B cell (primary cell): Measurements from ENCODE around the gene RAE1. TPM values are rescaled to one million over a fixed set of nuclear protein-coding genes. Genes with fewer than 3 reads are reported as not detected.

Experiments used
- ATAC-seq: fragments of 200-7000 bp; cut with Tn5 transposase; one replicate; pipeline ENCODE4 v1.10.0; 2021; ENCODE audit warnings: low read depth, mild to moderate bottlenecking, moderate number of reproducible peaks, moderate library complexity
- CTCF ChIA-PET: fragments of 350-600 bp; sonication (Branson Sonifier 250); formaldehyde crosslinking; loops from one replicate; lab custom pipeline; 2021; ENCODE audit warnings: antibody characterized with exemption, inconsistent platforms; lab: Charles Lee
- POLR2A ChIA-PET: fragments of 350-600 bp; sonication (Branson Sonifier 250); formaldehyde crosslinking; loops from one replicate; lab custom pipeline; 2021; ENCODE audit warnings: antibody characterized with exemption; lab: Charles Lee
- DNase-seq: peaks from one replicate; pipeline ENCODE4 v3.0.0; 2013
- H2AFZ ChIP-seq: 2 replicates; pipeline ENCODE4 v1.6.1; 2012; ENCODE audit warnings: mild to moderate bottlenecking, low read depth, low read length; ENCODE audit not compliant: insufficient read depth, poor library complexity, severe bottlenecking
- H3K27ac ChIP-seq, 2 donors: 1 replicate in 1 of 2; 2 replicates in 1 of 2; pipeline ENCODE4 v1.5.1; 2012 to 2013; ENCODE audit warnings: low read length in 2 of 2, mild to moderate bottlenecking in 2 of 2, moderate library complexity in 1 of 2
- H3K27me3 ChIP-seq, 4 experiments: fragments of 200-600 bp in 1 of 4; sonication (generic) in 1 of 4; replicated peaks in 1 of 4; 1 replicate in 2 of 4; 2 replicates in 2 of 4; pipeline versions ENCODE4 v1.6.1 to v1.7.0; 2013 to 2016; ENCODE audit warnings: low read length in 3 of 4, mild to moderate bottlenecking in 2 of 4, mixed read lengths in 1 of 4, moderate library complexity in 1 of 4; ENCODE audit not compliant: insufficient read depth in 4 of 4, control insufficient read depth in 3 of 4; ENCODE audit errors: control extremely low read depth in 1 of 4
- H3K36me3 ChIP-seq, 2 experiments: replicated peaks in 1 of 2; 1 replicate in 1 of 2; 2 replicates in 1 of 2; pipeline versions ENCODE4 v1.6.1 to v1.7.1; 2013; ENCODE audit warnings: low read length in 1 of 2; ENCODE audit not compliant: insufficient read depth in 2 of 2, control insufficient read depth in 1 of 2; ENCODE audit errors: control extremely low read depth in 1 of 2, extremely low read depth in 1 of 2
- H3K4me1 ChIP-seq, 2 donors: fragments of 200-600 bp in 1 of 2; sonication (generic) in 1 of 2; 1 replicate in 1 of 2; 2 replicates in 1 of 2; pipeline versions ENCODE4 v1.5.1 to v1.6.1; 2013 to 2017; ENCODE audit warnings: low read length in 2 of 2; ENCODE audit not compliant: control insufficient read depth in 2 of 2, insufficient read depth in 2 of 2
- H3K4me2 ChIP-seq: replicated peaks from 2 replicates; pipeline ENCODE3; 2012; ENCODE audit warnings: mild to moderate bottlenecking, low read depth, low read length; ENCODE audit not compliant: poor library complexity, severe bottlenecking
- H3K4me3 ChIP-seq, 5 experiments: fragments of 200-600 bp in 1 of 5; sonication (generic) in 1 of 5; 1 replicate in 3 of 5; 2 replicates in 2 of 5; pipeline versions ENCODE4 v1.5.1 to v1.7.0; 2011 to 2016; ENCODE audit warnings: low read length in 4 of 5, mild to moderate bottlenecking in 4 of 5, low read depth in 2 of 5, control low read depth in 1 of 5, moderate library complexity in 1 of 5; ENCODE audit not compliant: insufficient read depth in 1 of 5; ENCODE audit errors: control extremely low read depth in 1 of 5, extremely low read depth in 1 of 5
- H3K79me2 ChIP-seq: fragments of 200-600 bp; sonication (generic); one replicate; pipeline ENCODE4 v1.6.0; 2016; ENCODE audit warnings: low read length; ENCODE audit not compliant: control insufficient read depth, insufficient read depth
- H3K9ac ChIP-seq: fragments of 200-600 bp; sonication (generic); 2 replicates; pipeline ENCODE4 v1.6.1; 2017; ENCODE audit warnings: mild to moderate bottlenecking, low read length, moderate library complexity
- H3K9me3 ChIP-seq, 3 donors: one replicate each; pipeline versions ENCODE4 v1.6.1 to v1.7.1; 2013; ENCODE audit warnings: low read length in 2 of 3; ENCODE audit not compliant: control insufficient read depth in 2 of 3, insufficient read depth in 1 of 3; ENCODE audit errors: control extremely low read depth in 1 of 3
- H4K20me1 ChIP-seq: 2 replicates; pipeline ENCODE4 v1.6.0; 2012; ENCODE audit warnings: mild to moderate bottlenecking, low read length; ENCODE audit not compliant: insufficient read depth, control insufficient read depth, poor library complexity, severe bottlenecking
- H3K27ac Mint-ChIP-seq: one replicate; pipeline ENCODE4 v1.8.0; 2021; ENCODE audit warnings: mixed read lengths
- H3K27me3 Mint-ChIP-seq: one replicate; pipeline ENCODE4 v1.8.0; 2021; ENCODE audit warnings: mixed read lengths
- H3K4me1 Mint-ChIP-seq: one replicate; pipeline ENCODE4 v1.8.0; 2021; ENCODE audit warnings: mixed read lengths
- H3K4me3 Mint-ChIP-seq: one replicate; pipeline ENCODE4 v1.8.0; 2021; ENCODE audit warnings: mixed read lengths
- H3K9me3 Mint-ChIP-seq: one replicate; pipeline ENCODE4 v1.8.0; 2022; ENCODE audit warnings: mixed read lengths; ENCODE audit not compliant: insufficient read depth
- EZH2 ChIP-seq: IDR thresholded peaks from 2 replicates; pipeline ENCODE4 v1.6.1; 2012; ENCODE audit warnings: borderline replicate concordance, low read depth, mild to moderate bottlenecking, moderate library complexity, low read length; ENCODE audit not compliant: insufficient read depth, poor library complexity, severe bottlenecking
- WGBS: methylation state at CpG from one replicate; pipeline ENCODE4 v1.1.5; 2013; ENCODE audit warnings: missing lambda C conversion rate; ENCODE audit not compliant: insufficient coverage; 5-methylcytosine and 5-hydroxymethylcytosine counted together
- intact Hi-C: fragments of 100-400 bp; cut with micrococcal nuclease; formaldehyde crosslinking; loops from one replicate; pipeline ENCODE4 v1.10.0; 2022
- polyA plus RNA-seq: library from polyadenylated mRNA; depleted of rRNA; stranded (reverse); fragments of >200 nt; gene quantifications from 2 replicates; pipeline ENCODE4 v1.2.3, GENCODE V29; 2012
- total RNA-seq, 2 donors: library from RNA; stranded (reverse); fragments of 120-200 nt in 1 of 2; gene quantifications; 1 replicate in 1 of 2; 2 replicates in 1 of 2; pipeline versions ENCODE4 v1.2.3 to v1.2.4, GENCODE V29; 2013 to 2022
- TF ChIP-seq, protein P1 (sequence below): fragments of 200-600 bp; IDR thresholded peaks from one replicate; pipeline ENCODE4 v1.8.0; 2022; ENCODE audit warnings: antibody characterized with exemption, mild to moderate bottlenecking

The RAE1 gene
- total and polyA plus RNA-seq, 2 donors (not counting 1 experiment from before 2014, with no cell fraction given) = 32.6 to 33.3 TPM

DNA sequence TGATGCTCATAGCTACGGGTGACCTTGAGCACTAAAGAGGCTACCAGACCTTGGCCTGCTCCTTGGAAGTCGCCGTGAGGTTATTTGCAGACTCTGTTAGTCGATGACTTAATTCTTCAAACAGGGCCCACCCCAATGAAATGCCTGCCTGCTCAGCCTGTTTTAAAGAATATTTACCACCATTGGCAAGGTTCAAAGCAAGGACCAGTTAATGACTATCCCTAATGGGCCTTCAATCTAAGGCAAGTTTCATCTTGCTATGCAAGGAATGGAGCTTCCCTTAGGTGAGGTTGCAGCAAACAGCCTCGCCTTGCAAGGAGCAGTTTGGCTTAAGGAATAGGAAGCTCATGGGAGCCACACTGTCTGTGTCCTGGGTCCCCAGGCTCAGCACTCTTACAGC is 44.3 kb upstream of the RAE1 start:
- Histone ChIP-seq H3K4me3 (no peak overlapping the region), H3K9me3 (peaks cover 0 to 10% (median 0%) of the 10 kb centered on the region in 3 donors), H3K27me3 (peaks cover 0 to 7% (median 1%) of the 10 kb centered on the region in 4 experiments), H2AFZ (no peak overlapping the region), H3K36me3 (no peaks in the 10 kb centered on the region), H3K4me1 (no peaks in the 10 kb centered on the region), H3K27ac (no peak overlapping the region), H3K79me2 (no peaks in the 10 kb centered on the region), H4K20me1 (no peaks in the 10 kb centered on the region), H3K9ac (no peak overlapping the region), H3K4me2 (no peak overlapping the region)
- TF ChIP-seq, protein P1, sequence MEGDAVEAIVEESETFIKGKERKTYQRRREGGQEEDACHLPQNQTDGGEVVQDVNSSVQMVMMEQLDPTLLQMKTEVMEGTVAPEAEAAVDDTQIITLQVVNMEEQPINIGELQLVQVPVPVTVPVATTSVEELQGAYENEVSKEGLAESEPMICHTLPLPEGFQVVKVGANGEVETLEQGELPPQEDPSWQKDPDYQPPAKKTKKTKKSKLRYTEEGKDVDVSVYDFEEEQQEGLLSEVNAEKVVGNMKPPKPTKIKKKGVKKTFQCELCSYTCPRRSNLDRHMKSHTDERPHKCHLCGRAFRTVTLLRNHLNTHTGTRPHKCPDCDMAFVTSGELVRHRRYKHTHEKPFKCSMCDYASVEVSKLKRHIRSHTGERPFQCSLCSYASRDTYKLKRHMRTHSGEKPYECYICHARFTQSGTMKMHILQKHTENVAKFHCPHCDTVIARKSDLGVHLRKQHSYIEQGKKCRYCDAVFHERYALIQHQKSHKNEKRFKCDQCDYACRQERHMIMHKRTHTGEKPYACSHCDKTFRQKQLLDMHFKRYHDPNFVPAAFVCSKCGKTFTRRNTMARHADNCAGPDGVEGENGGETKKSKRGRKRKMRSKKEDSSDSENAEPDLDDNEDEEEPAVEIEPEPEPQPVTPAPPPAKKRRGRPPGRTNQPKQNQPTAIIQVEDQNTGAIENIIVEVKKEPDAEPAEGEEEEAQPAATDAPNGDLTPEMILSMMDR = no peak
- TF ChIP-seq EZH2 = no peak
- Mint-ChIP-seq H3K27me3 (peaks cover 15% of the 10 kb centered on the region), H3K4me3 (no peak overlapping the region), H3K27ac (no peak overlapping the region), H3K9me3 (no peaks in the 10 kb centered on the region), H3K4me1 (no peaks in the 10 kb centered on the region)
- WGBS = 93% methylated on average over 5 of the region's 5 CpGs
- no peak for ATAC-seq
- ChIA-PET POLR2A (no interaction called here), CTCF (no interaction called here)
- DNase-seq = no peak
- intact Hi-C loops = no loop called here

DNA sequence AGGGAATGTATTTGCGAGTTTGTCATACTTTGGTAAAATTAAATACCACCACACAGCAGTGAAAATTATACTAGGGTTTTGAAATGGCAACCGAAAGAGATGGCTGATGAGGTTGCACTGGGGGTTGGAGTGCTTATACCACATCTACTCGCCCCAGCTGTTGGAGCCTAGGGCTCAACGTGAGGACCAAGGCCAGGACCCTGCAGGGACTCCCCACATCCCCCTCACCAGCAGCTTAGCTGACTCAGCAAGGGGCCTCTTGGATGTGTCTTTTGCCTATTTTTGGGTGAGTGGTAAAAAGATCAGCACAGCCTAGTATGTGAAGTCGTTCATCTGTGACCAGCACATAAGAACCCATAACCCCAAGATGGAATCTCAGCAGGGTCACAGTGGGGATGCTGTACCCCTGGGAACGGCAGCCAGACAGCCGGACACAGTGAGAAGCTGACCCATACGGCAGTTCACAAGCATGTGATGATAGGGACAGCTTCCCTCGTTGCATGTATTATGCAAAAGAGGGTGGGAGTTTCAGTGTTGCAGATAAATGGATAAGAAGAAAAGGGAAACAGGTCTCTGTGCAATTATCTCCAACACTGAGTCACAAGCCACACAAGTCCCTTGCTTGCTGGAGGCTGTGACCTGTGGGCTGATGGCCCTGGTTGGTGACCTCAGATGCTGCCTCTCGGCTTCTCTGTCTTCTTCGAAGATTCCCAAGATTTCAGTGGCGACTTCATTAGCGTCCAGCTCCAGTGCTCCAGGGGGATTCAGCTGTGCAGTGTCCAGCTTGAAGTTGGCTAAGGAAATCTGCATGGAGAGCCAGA is 42.4 kb upstream of the RAE1 start:
- intact Hi-C loops = no loop called here
- CTCF ChIA-PET = no interaction called here
- H3K4me1 Mint-ChIP-seq = no peaks in the 10 kb centered on the region
- Histone ChIP-seq H3K9ac (no peak overlapping the region), H3K9me3 (peaks cover 0 to 6% (median 0%) of the 10 kb centered on the region in 3 donors), H3K79me2 (no peaks in the 10 kb centered on the region), H2AFZ (no peak overlapping the region), H3K27ac (no peak overlapping the region), H4K20me1 (no peaks in the 10 kb centered on the region), H3K4me1 (no peaks in the 10 kb centered on the region), H3K4me2 (no peak overlapping the region), H3K36me3 (no peaks in the 10 kb centered on the region), H3K4me3 (no peak overlapping the region), H3K27me3 (peaks cover 0 to 7% (median 1%) of the 10 kb centered on the region in 4 experiments)
- no peak for ATAC-seq
- H3K9me3 Mint-ChIP-seq = no peaks in the 10 kb centered on the region
- TF ChIP-seq, protein P1 = no peak
- TF ChIP-seq EZH2 = no peak
- no peak for DNase-seq
- H3K27me3 Mint-ChIP-seq = peaks cover 9% of the 10 kb centered on the region
- 88% methylated on average over 7 of the region's 13 CpGs for WGBS
- H3K4me3 Mint-ChIP-seq = no peak overlapping the region
- H3K27ac Mint-ChIP-seq = no peak overlapping the region
- POLR2A ChIA-PET = no interaction called here
